GM06990 (cell line): ENCODE data around the gene CRYGB.

ENCODE experiments used
- DNase-seq: peaks from one replicate; pipeline ENCODE4 v3.0.0-alpha.2; 2011; ENCODE audit not compliant: insufficient read length; ENCODE audit errors: extremely low read depth
- H3K27me3 ChIP-seq: replicated peaks from 2 replicates; pipeline ENCODE4 v1.6.0; 2011; ENCODE audit warnings: low read length; ENCODE audit not compliant: control insufficient read depth, insufficient read depth
- H3K36me3 ChIP-seq: 2 replicates; pipeline ENCODE4 v1.5.1; 2011; ENCODE audit warnings: low read length; ENCODE audit not compliant: control insufficient read depth, insufficient read depth
- H3K4me3 ChIP-seq: replicated peaks from 2 replicates; pipeline ENCODE4 v1.5.1; 2011; ENCODE audit warnings: low read depth, mild to moderate bottlenecking, control low read depth, low read length
- CTCF ChIP-seq: IDR thresholded peaks from 2 replicates; pipeline ENCODE4 v1.5.1; 2011; ENCODE audit warnings: low read length, control low read depth, mild to moderate bottlenecking, inconsistent platforms; ENCODE audit not compliant: insufficient read depth, poor library complexity, severe bottlenecking

Gene CRYGB

DNA sequence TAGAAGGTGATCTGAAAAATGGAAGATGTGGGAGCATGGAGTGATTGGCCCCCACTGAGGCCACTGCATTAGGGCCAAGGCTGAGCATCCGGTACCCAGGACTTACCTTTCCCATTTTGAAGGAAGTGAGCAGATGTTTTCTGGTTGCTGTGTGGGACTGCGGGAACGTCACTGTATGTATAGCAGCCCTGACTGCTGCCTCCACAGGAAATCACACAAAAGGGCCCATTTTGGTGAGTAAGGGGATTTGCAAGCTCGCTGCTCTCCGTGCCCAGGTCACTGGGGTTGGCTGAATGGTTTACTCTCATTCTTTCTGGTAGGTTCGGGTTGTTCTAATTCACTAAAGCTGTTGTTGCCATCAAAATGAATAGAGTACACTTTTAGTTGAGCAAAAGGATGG lies at the start of gene CRYGB:
Gene CRYGB (minus strand): TSS at position 153 of the 400 bp plus-strand sequence. CDS start 38 bp downstream, at position 115.
- H3K4me3 ChIP-seq: no peak within 1 kb of the TSS
- H3K27me3 ChIP-seq: no peaks in the 10 kb centered on the region
- no peaks in the 10 kb centered on the region for H3K36me3 ChIP-seq
- TF ChIP-seq CTCF: no peak
- DNase-seq: no peak

- TF ChIP-seq CTCF: no peak
- DNase-seq: no peak
- Histone ChIP-seq H3K4me3 (no peak overlapping the region), H3K27me3 (no peaks in the 10 kb centered on the region), H3K36me3 (no peaks in the 10 kb centered on the region)
Measured at GRCh38 chr2:208195531-208195930, 49.6 kb upstream of the CRYGB start.

DNA sequence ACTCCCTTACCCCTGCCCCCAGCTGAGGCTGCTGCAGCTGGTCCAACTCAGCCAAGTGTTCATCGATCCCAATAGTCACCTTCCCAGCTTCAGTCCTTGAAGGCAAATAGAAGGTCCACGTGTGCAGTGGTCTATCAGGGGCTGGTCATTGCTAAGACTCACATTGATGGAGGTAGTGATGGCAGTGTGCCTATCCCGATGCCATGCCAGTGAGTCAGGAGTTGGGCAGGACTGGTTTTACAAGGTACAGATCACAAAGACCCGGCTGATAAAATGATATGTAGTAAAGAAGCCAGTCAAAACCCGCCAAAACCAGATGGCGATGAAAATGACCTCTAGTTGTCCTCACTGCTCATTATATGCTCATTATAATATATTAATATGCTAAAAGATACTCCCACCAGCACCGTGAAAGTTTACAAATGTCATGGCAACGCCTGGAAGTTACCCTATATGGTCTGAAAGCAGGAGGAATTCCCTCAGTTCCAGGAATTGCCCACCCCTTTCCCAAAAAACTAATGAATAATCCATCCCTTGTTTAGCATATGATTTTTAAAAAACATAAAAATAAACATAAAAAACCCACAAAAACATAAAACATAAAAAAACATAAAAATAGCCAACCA lies 46.8 kb upstream of the CRYGB start:
- Histone ChIP-seq H3K4me3 (no peak overlapping the region), H3K36me3 (no peaks in the 10 kb centered on the region), H3K27me3 (no peaks in the 10 kb centered on the region)
- DNase-seq: no peak
- TF ChIP-seq CTCF: no peak

- no peaks in the 10 kb centered on the region for H3K27me3 ChIP-seq
- H3K36me3 ChIP-seq: no peaks in the 10 kb centered on the region
- H3K4me3 ChIP-seq: no peak within 1 kb of the TSS
- DNase-seq: no peak
- no peak for TF ChIP-seq CTCF
Measured at GRCh38 chr2:208189810-208190503, 44.0 kb upstream of the CRYGB start, which contains the start of gene C2orf80. Gene C2orf80 (minus strand): TSS chr2:208190030. CDS start chr2:208186986, 3,044 bp downstream.

GRCh38 chr2:208189069-208189809 lies 43.3 kb upstream of the CRYGB start:
- DNase-seq: no peak
- Histone ChIP-seq H3K27me3 (no peaks in the 10 kb centered on the region; the same call in 1 of the 2 replicates), H3K4me3 (no peak overlapping the region), H3K36me3 (no peaks in the 10 kb centered on the region)
- no peak for TF ChIP-seq CTCF
